22Rv1 (cell line): ENCODE results near the gene TWF1.

ENCODE experiments used
- ZFX ChIP-seq: fragments of 450-650 bp; IDR thresholded peaks from 2 replicates; pipeline ENCODE4 v1.6.1; 2017; ENCODE audit warnings: antibody characterized with exemption, borderline replicate concordance
- TF ChIP-seq, protein P1 (sequence below): fragments of 450-650 bp; IDR thresholded peaks from 2 replicates; pipeline ENCODE4 v1.5.1; 2017; ENCODE audit warnings: mild to moderate bottlenecking

DNA sequence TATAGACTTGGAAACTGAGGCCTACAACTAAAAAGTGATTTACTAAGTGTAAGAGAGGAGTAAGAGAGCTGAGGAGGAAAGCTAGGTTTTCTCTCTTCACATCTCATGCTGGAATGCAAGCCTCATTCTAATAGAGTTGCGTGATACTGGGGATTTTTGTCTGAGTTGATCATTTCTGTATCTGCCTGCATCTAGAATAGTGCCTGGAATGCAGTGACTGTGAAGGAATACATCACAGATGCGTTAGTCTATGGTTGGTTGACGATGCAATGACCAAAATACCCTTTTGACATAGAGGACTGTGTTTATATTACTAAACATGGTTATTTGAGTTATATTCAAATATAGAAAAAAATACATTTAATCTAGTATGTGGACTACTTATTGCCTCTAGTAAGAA is 20.6 kb upstream of the TWF1 start:
- TF ChIP-seq, protein P1, sequence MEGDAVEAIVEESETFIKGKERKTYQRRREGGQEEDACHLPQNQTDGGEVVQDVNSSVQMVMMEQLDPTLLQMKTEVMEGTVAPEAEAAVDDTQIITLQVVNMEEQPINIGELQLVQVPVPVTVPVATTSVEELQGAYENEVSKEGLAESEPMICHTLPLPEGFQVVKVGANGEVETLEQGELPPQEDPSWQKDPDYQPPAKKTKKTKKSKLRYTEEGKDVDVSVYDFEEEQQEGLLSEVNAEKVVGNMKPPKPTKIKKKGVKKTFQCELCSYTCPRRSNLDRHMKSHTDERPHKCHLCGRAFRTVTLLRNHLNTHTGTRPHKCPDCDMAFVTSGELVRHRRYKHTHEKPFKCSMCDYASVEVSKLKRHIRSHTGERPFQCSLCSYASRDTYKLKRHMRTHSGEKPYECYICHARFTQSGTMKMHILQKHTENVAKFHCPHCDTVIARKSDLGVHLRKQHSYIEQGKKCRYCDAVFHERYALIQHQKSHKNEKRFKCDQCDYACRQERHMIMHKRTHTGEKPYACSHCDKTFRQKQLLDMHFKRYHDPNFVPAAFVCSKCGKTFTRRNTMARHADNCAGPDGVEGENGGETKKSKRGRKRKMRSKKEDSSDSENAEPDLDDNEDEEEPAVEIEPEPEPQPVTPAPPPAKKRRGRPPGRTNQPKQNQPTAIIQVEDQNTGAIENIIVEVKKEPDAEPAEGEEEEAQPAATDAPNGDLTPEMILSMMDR: no peak
- no peak for TF ChIP-seq ZFX
